Gastrocnemius medialis (tissue), 4 donors: Measurements from ENCODE around the gene GRP.

Experiments
- CTCF ChIP-seq, 5 experiments: fragments of 450-650 bp in 3 of 5; fragments of 200-600 bp in 2 of 5; sonication (generic) in 2 of 5; IDR thresholded peaks in 4 of 5; conservative IDR thresholded peaks in 1 of 5; 1 replicate in 4 of 5; 2 replicates in 1 of 5; pipeline ENCODE4 v1.5.1; 2016 to 2019; ENCODE audit warnings: antibody characterized with exemption in 5 of 5, mild to moderate bottlenecking in 3 of 5, moderate library complexity in 3 of 5
- POLR2A ChIP-seq, 2 donors: fragments of 450-650 bp; IDR thresholded peaks; one replicate each; pipeline ENCODE4 v1.6.1; 2017; ENCODE audit warnings: antibody characterized with exemption in 2 of 2, mild to moderate bottlenecking in 2 of 2, moderate library complexity in 2 of 2

DNA sequence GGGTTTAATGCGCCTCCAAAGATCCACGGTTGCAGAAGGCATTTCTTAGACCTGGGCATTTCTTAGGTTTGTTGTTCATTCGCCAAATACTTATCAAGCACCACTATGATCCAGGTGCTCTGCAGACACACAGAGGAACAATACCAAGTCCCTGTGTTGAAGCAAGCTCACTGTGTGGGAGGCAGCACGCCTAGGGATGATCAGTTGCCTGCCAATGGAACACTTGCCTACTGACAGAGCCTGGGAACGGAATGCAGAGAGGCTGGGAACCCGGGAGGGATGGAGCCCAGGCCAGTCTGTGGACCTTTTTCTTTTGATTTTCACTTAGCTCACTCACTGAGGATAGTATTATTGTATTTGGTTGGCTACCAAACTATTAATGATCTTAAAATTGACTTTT lies 1.9 kb upstream of the GRP start:
- TF ChIP-seq CTCF (IDR thresholded peaks at IDR 0.05 in 4 of 5, conservative IDR thresholded peaks at IDR 0.05 in 1 of 5) (no peak), POLR2A (IDR thresholded peaks at IDR 0.05) (no peak)
